Right lobe of liver (tissue), 4 donors: ENCODE measurements around the gene FGGY.

ENCODE experiments used
- CTCF ChIP-seq, 4 donors: fragments of 200-600 bp in 3 of 4; fragments of 450-650 bp in 1 of 4; IDR thresholded peaks; one replicate each; pipeline versions ENCODE4 v1.5.1 to v1.8.0; 2016 to 2022; ENCODE audit warnings: antibody characterized with exemption in 4 of 4, mild to moderate bottlenecking in 2 of 4
- POLR2A ChIP-seq: fragments of 450-650 bp; IDR thresholded peaks from one replicate; pipeline ENCODE4 v1.6.1; 2017; ENCODE audit warnings: antibody characterized with exemption, mild to moderate bottlenecking
- donor health status: DM: no; HTN: no; CAD: no.
- donor health status: DM: no; HTN: no; CAD: no.
- donor health status: DM: no; HTN: yes; CAD: no.

GRCh38 chr1:59552007-59552406 is 255.1 kb downstream of the FGGY start:
- TF ChIP-seq POLR2A, result no peak
- no peak for TF ChIP-seq CTCF (IDR thresholded peaks at IDR 0.05)
